Measurements from ENCODE around the gene CPSF3. TPM values are rescaled to one million over a fixed set of nuclear protein-coding genes. Genes with fewer than 3 reads are reported as not detected.

The CPSF3 gene
- total RNA-seq, 1 experiment from 2014 or later: 95.5 TPM

DNA sequence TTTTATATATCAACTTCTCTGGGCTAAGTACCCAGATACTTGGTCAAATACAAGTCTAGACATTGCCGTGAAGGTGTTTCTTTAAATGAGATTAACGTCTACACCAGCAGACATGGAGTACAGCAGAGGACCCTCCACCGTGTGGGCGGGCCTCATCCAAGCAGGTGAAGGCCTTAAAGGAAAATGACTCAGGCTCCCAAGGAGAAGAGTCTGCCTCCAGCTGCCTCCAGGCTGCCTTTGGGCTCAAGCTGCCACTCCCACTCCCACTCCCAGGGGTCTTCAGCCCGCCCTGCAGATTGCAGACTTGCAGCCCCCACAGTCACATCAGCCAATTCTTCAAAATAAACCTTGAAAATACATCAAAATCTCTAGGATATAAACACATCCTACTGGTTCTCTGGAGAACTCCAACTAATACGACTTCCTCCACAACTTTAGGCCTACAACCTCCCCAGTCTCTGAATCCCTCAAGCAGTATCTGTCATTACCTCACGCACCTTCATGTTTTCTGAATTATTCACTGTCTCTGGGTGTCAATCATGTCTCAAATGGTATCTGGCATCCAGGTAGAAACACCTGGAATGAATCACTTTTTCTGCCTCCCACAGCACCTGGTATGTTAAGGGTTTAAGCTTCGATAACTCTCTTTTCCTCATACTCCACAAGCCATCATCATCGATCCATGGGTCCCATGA lies 7.0 kb upstream of the CPSF3 start:
- Histone ChIP-seq H3K9ac (ENCODE audit: extremely low read depth, insufficient read length, low read length) (no peak overlapping the region), H2BK5ac (ENCODE audit: insufficient read length, low read length) (no peak overlapping the region), H4K8ac (replicated peaks; ENCODE audit: insufficient read length, low read depth, low read length) (no peak overlapping the region), H3K4me2 (ENCODE audit: insufficient read depth, insufficient read length, low read length) (no peak overlapping the region), H3K4me1 (ENCODE audit: insufficient read depth, low read length) (no peaks in the 10 kb centered on the region), H2BK15ac (ENCODE audit: low read depth, low read length) (no peak overlapping the region), H3K27me3 (ENCODE audit: insufficient read depth, low read length) (no peaks in the 10 kb centered on the region), H3K23me2 (ENCODE audit: insufficient read length, low read depth, low read length, poor library complexity, severe bottlenecking) (no peaks in the 10 kb centered on the region), H3K18ac (ENCODE audit: insufficient read length, low read depth, low read length) (no peak overlapping the region), H2AFZ (ENCODE audit: low read length) (no peak overlapping the region), H3K79me2 (ENCODE audit: insufficient read depth, low read length) (no peaks in the 10 kb centered on the region), H2BK12ac (ENCODE audit: insufficient read length, low read depth, low read length) (no peak overlapping the region), H3K79me1 (ENCODE audit: insufficient read depth, low read depth, low read length, poor library complexity, severe bottlenecking) (no peaks in the 10 kb centered on the region), H3K4ac (ENCODE audit: low read depth, low read length) (no peak overlapping the region), H3K14ac (ENCODE audit: insufficient read depth, low read length) (no peak overlapping the region; the same call in 1 of the 2 replicates), H2BK20ac (ENCODE audit: low read depth, low read length, poor library complexity, severe bottlenecking) (no peak overlapping the region), H4K5ac (ENCODE audit: insufficient read length, low read depth, low read length) (no peak overlapping the region), H2AK5ac (ENCODE audit: insufficient read length, low read length) (no peak overlapping the region), H4K91ac (ENCODE audit: insufficient read length, low read depth, low read length) (no peak overlapping the region), H3K9me3 (ENCODE audit: control insufficient read depth, low read depth, low read length) (no peaks in the 10 kb centered on the region), H4K20me1 (ENCODE audit: control insufficient read depth, insufficient read depth, insufficient read length) (no peaks in the 10 kb centered on the region), H3K56ac (ENCODE audit: insufficient read length, low read depth, low read length) (no peak overlapping the region), H3T11ph (ENCODE audit: low read length) (no peak overlapping the region), H3K23ac (ENCODE audit: insufficient read length, low read depth, low read length) (no peak overlapping the region), H3K27ac (ENCODE audit: insufficient read length, low read depth, low read length) (no peak overlapping the region), H2BK120ac (ENCODE audit: low read depth, low read length, poor library complexity, severe bottlenecking) (no peak overlapping the region)
- Mint-ChIP-seq H3K4me3 (no peak overlapping the region), H3K27me3 (ENCODE audit: low read depth) (no peaks in the 10 kb centered on the region), H3K9me3 (no peaks in the 10 kb centered on the region), H3K4me1 (no peaks in the 10 kb centered on the region), H3K27ac (no peak overlapping the region; a peak in 1 of 7 replicates), H3K36me3 (ENCODE audit: insufficient read depth in 1 of 3, low read depth in 3 of 3) (peaks cover 0 to 8% (median 6%) of the 10 kb centered on the region in 3 experiments; a peak in 6 of 7 replicates)
- DNase-seq: no peak
- TF ChIP-seq, protein P1, sequence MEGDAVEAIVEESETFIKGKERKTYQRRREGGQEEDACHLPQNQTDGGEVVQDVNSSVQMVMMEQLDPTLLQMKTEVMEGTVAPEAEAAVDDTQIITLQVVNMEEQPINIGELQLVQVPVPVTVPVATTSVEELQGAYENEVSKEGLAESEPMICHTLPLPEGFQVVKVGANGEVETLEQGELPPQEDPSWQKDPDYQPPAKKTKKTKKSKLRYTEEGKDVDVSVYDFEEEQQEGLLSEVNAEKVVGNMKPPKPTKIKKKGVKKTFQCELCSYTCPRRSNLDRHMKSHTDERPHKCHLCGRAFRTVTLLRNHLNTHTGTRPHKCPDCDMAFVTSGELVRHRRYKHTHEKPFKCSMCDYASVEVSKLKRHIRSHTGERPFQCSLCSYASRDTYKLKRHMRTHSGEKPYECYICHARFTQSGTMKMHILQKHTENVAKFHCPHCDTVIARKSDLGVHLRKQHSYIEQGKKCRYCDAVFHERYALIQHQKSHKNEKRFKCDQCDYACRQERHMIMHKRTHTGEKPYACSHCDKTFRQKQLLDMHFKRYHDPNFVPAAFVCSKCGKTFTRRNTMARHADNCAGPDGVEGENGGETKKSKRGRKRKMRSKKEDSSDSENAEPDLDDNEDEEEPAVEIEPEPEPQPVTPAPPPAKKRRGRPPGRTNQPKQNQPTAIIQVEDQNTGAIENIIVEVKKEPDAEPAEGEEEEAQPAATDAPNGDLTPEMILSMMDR (conservative IDR thresholded peaks at IDR 0.05): no peak
- WGBS (ENCODE audit: extremely low coverage, insufficient read length, low lambda C conversion rate): no CpG with 5 or more reads among the region's 9 CpGs
